Stimulated activated CD8-positive, alpha-beta memory T cell treated with anti-CD3 and anti-CD28 coated beads, Interleukin-15, amount 100 ng/mL, for 48 hours (primary cell): ENCODE measurements around the gene KCNK3.
A peak's percentile ranks its signal among the peaks of the same experiment; 100 is the strongest.
"Not testable (repeated sequence)": the region's sequence is repeated elsewhere in the genome, so short reads cannot be mapped to it uniquely, and the experiment has no call there.

ENCODE experiments used
- DNase-seq, 2 donors: peaks; one replicate each; pipeline ENCODE4 v3.0.0-alpha.2; 2020; ENCODE audit warnings: low read depth in 2 of 2

KCNK3 gene

DNA sequence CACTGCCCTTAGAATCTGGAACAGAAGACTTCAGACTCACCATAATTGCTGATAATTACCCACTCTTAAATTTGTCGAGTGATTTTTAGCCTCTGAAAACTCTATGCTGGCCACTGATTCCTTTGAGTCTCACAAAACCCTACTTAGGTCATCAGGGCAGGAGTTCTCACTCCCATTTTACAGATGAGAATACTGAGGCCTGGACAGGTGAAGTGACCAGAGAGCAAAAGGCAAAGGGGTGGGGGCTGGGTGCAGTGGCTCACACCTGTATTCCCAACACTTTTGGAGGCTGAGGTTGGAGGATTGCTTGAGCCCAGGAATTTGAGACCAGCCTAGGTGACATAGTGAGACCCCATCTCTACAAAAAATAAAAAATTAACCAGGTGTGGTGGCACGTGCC is 36.8 kb downstream of the KCNK3 start:
- no peak for DNase-seq

DNA sequence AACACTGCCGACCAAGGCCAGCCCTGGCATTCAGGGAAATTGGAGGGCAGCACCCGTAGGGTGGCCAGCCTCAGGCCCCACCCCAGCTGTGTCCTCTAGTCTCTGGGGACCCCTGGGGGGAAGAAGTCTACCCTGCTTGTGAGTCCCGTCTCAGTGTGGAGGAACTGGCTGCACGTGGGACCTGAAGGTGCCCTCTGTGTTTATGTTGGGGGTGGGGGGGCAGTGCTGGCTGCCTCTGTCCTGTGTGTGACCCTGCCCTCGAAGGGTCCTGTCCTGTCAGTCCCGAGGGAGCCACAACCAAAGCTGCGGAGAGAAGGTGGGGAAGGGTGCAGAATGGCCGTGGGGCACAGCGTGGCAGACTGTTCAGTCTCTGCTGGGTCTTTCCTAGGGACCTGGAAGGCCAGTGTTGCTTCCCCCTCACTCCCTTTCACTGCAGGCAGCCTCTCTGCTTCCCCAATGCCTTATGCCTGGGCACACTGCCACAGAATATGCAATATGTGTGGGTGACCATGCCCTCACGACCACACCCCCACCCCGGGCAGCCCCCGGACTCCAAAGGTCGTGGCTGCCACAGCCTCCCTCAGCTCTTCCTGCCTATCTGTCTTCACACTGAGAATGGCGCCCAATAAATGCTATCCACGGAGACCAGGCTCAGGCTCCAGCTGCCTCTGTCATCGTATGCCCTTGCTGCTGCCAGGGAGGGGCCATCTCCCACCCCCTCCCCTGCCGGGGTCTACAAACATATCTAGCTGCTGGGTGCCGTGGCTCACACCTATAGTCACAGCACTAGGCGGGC is 38.2 kb downstream of the KCNK3 start:
- no peak for DNase-seq

DNA sequence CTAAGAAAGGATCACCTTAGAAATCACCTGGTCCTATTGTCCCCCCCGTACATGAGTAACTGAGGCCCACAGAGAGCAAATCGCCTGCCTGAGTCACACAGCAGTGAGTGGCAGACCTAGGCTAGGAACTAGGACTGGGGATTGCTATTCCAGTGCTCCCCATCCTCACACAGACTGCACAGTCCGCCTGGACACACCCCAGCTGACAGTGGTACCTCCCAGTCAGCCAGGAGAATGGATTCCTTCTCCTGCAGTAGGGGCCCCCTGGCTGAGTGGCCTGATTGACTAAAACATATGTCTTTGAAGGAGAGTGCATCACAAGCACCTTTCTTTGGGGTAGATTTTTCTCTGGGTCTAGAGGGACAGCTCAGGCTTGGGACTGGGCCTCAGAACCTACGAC is 39.2 kb downstream of the KCNK3 start:
- no peak for DNase-seq

DNA sequence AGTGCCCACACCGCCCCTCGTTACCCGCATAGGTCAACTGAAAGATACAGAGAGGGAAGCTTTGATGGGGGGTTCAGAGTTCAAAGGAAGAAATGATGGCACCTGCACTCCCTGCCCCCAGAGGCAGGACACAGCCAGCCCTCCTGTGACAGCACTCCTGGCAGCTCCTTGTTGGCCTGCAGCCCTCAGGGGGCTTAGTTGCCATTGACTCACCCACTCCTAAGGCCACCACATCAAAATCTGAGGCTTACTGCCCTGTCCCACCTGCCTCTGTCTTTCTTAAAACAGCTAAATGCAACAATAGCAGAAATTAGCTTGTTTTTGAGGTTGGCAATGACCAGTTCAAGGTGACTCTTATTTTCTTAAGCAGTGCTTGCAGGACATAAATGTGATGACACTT is 39.9 kb downstream of the KCNK3 start:
- DNase-seq = no peak

DNA sequence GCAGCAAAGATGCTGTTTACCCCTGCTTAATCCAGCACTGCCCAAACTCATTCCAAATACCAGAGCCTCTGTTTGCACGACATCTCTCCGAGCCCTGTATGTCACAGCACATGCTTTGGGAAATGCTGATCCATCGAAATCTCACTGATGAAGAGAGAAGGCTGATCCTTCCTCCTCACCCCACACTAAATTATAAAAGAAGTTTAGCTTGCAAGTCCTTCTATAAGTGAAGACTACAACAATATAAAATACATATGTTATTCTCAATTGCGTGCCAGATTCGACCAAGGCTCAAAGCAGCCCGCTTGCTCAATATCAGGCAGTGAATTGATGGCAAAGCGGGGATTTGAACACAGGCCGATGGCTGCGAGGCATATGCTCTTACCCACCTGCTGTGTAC is 40.9 kb downstream of the KCNK3 start:
- no peak for DNase-seq

DNA sequence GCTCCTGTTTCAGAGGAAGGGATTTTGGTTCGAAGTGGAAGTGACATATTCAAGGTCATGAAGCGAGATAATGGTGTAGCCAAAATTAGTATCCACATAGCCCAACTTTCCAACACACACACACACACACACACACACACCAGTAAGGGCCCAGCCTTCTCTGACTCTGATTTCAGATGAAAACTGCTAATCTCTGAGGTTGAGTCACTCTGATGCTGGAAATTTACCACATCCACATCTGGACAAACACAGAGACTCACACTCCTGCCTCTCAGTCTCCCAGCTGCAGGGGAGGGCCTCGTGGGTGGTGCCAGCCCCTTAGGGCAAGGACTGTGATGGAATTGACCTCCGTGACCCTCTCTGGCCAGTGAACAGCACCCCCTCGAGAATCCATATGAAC is 42.6 kb downstream of the KCNK3 start:
- DNase-seq = no peak

DNA sequence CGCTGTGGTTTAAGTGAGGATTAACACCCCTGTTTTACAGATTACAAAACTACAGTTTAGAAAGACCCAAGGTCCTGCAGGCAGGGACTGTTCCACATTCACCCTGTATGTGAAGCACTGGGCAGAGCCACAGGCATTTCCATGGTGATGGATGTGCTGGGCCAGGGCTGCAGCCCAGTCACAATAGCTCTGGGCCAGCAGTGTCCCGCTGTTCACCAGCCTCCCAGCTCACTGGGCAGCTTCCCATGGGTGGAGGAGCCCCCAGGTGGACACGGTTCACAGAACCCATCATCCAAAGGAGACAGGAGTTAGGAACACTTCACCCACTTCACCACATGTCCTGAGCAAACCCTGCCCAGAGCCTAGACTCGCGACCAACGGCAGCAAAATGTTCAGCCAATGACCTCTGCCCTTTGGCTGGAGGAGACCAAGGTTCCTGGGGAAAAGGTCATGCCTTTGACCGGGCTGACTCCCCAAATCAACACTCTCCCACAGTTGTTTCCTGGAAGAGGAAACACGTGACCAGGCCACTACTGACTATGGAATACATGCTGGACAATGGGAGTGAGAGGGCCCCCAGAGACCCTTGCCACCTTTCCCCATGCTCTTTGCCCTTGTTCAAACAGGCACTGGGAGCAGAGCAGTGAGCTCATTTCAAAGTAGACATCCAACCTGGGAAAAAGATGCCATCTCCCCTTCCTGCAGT is 43.5 kb downstream of the KCNK3 start:
- no peak for DNase-seq

DNA sequence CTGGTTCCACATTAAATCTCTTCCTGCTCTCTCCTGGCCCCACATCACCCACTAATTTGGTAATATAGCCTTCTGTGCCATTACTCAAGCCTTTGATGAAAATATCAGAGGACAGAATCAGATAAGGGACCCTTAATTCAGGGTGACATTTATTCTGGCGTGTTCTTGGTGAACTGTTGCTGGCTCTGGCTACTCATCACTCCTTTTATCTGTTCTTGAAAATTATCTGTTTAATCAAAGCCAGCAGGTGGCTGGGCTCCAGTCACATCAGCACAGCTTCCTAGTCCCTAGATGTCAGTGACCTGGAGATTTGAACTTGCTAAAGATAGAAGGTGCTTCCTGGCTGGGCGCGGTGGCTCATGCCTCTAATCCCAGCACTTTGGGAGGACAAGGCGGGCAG is 44.7 kb downstream of the KCNK3 start:
- DNase-seq = no peak

DNA sequence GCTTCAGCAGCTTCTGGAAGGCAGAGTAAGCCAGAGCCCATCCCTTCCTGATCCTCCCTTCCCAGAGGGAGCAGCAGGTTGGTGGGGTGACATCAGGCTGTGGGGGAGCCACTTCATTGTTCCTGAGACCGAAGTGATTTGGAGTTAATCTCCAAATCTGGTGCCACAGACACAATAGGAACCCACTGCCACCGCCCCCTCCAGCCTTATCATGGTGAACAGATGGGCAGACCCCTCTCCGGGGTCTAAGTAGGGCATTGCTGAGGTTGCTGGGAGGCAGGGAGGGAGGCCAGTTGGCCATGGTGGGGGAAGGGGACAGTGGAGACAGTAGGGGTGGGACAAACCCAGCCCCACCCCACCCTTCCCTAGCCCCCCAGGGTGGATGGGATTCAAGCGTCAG is 46.0 kb downstream of the KCNK3 start:
- no peak for DNase-seq

DNA sequence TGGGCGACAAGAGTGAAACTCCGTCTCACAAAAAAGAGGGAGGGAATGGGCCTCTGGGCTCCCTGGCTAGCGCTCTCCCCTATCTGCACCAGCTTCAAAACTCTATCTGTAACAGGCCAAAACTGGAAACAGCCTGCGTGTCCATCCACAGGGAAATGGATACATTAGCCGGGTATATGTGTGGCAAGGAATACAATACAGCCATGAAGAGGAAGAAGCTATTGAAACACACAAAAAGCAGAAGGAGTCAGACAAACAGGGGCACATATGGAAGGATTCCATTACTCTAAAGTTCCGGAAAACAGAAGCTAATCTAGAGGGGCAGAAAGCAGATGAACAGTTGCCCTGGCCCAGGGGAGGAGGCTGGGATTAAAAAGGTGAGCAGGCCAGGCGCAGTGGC is 47.0 kb downstream of the KCNK3 start:
- no peak for DNase-seq

DNA sequence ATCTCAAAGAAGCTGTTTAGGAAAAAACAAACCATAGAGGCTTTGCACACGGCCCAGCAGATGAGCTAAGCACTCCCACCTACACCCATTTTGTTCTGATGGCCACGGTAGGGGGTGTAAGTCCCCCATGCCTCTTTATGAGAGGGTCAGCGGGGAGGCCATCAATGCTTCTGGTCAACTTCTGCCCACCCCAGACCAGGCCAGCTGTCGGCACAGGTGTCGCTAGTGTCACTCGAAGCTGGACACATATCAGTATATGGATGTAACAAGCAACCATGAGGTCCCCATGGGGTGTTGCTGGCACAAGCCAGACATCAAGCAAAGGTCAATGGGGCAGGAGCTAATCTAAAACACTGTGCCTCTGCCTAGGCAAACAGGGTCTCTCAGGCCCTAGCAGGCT is 47.8 kb downstream of the KCNK3 start:
- no peak for DNase-seq

DNA sequence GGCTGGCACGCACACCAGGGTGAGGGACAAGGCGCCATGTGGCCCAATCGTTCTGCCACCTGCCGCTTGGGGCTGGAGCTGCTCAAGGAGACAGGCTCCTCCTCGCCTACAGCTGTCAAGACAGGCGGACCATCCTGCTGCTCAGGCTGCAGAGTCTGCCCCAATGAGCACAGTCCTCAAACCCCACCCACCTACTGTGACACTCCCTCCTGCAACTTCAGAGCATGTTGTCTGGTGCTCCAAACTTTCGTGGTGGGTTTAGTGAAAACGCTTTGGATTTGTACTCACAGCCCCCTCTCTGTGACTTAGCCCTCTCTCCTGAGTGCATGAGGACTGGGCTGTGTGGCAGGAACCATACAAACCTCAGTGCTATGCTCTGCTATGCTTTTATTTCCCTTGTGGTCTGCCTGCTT is 48.4 kb downstream of the KCNK3 start:
- DNase-seq = peak; percentile 15 to 27

DNA sequence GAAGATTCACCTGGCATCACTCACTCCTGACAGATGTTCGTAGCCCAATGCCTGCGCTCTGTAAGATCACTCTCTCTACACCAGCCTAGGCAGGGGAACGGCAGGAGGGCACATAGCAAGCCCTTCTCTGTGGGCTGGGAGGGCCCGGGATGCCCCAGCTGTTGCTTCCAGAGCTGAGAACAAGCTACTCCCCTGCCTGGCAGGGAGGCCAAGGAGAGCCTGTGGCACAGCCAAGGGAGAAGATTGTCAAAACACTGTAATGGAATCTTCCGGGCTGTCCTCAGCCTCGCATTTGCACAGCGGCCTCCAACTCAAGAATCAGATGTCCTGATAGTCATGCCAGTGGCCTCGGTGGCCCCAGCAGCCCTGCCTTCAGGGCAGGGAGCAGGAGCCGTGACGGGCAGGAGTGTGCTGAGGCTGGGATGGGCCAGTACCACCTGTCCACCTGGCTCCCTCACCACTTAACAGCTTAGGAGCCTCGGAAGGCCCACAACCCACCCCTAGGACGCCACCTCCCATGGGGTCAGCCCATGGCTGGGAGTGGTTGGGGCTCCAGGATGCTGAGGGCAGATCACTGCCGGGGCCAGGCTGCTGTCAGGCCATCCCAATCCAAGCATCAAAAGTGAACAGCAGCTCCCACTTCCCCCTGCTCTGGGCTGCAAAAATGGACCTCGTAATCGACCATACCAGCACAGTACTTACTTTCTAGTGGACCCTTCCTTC is 49.7 kb downstream of the KCNK3 start:
- no peak for DNase-seq

DNA sequence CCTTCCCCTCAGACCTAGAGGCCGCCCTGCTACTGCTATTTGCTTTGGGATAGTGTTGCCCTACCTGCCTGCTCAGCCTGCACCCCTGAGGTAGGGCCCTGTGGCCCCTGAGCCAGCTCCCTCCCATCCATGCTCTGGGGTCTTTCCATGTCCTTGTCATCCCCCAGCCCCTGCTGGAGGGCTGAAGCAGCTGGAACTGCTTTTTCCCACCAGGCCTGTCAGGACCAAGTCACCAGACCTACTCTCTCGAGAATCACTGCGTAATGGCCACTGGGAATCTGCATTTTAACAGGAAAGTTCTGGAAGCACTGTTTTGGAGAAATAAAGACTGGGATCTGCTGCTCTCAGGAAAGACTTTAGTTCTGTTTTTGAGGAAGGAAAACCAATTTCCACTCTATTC is 51.3 kb downstream of the KCNK3 start:
- DNase-seq = no peak

DNA sequence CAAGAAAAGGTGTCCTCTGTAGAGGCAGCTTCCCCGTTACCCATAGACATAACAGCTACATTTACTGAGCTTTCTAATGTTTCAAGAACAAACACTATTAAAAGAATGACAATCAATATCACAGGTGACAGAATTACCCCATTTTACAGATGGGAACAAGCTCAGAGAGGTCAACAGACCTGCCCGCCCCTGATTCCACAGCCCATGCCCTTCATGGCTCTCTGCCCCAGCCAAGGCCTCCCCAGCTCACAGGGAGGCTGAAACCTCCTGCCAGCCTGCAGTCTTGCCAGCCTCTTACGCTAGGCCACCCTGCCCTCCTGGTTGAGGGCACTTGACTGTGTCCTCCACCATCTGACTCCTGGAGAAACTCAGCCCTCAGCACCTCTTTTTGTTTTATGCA is 52.4 kb downstream of the KCNK3 start:
- no peak for DNase-seq

DNA sequence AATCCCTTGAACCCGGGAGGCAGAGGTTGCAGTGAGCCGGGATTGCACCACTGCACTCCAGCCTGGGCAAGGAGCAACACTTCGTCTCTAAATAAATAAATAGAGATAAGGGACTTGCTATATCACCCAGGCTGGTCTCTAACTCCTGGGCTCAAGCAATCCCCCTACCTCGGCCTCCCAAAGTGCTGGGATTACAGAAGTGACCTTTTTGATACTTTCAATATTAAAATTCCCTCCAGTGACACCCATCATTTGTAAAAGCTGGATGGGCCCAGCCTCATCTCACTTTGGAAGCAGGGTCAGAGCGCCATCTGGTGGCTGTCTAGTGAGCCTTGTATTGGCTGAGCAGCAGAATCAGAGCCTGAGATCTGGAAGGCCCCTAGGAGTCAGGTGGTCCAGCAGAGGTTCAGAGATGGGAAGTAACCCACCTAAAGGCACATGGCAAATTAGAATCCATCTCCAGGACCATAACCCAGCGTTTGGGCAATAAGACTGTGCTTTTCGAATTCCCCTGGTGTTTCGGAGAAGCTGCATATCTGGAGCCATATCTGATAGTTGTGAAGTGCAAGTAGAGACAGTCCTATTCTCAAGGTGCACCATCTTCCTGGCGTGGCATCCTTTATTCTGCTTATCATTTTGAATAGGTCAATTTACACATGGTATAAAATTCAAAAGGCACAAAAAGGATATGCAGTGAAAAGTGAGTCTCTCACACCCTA is 53.2 kb downstream of the KCNK3 start:
- DNase-seq = peak; percentile 40 to 57

DNA sequence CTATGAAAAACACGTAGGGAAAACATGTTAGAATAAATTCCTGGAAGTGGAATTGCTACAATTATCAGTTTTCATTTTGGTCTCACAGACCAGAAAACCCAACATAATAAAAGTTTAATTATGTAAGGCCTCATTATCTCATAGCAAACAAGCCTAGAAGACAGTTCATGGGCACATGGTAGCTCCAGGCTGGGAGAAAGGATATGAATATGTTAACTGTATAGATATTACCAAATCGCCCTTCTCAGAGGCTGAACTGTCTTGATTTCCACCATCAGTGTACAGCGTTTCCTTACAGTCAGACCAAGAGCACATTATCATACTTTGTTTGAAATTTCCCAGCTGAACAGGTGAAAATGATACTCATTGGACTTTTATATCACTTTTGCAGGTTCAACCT is 54.4 kb downstream of the KCNK3 start:
- DNase-seq = no peak

DNA sequence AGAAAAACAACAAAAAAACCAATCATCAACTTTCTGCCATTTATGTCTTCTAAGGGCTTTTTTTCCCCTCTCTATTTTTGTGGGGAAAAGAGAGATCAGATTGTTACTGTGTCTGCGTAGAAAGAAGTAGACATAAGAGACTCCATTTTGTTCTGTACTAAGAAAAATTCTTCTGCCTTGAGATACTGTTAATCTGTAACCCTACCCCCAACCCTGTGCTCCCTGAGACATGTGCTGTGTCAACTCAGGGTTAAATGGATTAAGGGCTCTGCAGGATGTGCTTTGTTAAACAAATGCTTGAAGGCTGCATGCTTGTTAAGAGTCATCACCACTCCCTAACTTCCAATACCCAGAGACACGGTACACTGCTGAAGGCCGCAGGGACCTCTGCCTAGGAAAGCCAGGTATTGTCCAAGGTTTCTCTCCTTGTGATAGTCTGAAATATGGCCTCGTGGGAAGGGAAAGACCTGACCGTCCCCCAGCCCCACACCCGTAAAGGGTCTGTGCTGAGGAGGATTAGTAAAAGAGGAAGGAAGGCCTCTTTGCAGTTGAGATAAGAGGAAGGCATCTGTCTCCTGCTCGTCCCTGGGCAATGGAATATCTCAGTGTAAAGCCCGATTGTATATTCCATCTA is 57.4 kb downstream of the KCNK3 start:
- DNase-seq = not testable (repeated sequence)

DNA sequence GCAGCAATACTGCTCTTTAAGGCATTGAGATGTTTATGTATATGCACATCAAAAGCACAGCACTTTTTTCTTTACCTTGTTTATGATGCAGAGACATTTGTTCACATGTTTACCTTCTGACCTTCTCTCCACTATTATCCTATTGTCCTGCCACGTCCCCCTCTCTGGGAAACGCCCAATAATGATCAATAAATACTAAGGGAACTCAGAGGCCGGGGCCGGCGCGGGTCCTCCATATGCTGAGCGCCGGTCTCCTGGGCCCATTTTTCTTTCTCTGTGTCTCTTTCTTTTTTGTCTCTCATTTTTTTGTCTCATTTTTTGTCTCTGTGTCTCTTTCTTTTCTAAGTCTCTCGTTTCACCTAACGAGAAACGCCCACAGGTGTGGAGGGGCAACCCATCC is 57.9 kb downstream of the KCNK3 start:
- not testable (repeated sequence) for DNase-seq

DNA sequence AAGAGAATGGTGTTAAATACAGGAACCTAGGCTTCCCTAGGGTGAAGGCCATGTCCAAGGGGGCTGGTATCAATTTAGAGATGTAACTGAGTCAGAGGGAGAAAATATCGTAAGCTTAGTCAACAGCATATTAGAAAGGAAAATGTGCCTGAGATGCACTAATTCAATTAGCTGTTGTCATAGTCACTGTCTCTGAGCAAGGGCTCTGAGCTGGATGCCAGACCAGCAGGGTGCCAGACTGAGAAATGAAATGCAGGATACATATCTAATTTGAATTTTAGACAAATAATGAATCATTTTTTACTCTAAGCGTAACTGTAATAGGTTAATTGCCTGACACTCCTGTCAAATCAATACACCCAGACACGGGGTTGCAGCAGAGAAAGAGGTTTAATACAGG is 60.1 kb downstream of the KCNK3 start:
- DNase-seq = no peak

DNA sequence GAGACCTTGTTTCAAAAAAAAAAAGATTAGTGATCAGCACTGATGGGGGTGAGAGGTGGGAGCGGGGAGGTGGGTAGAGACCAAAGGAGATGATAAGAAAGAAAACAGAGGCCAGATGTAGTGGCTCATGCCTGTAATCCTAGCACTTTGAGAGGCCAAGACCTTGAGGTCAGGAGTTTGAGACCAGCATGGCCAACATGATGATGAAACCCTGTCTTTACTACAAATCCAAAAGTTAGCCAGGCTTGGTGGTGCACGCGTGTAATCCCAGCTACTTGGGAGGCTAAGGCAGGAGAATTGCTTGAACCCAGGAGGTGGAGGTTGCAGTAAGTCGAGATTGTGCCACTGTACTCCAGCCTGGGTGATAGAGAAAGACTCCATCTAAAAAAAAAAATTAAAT is 62.0 kb downstream of the KCNK3 start:
- no peak for DNase-seq
